Neural progenitor cell (in vitro differentiated cells): ENCODE results near the gene C16orf46.

Experiments
- EZH2phosphoT487 ChIP-seq: fragments of 200-600 bp; sonication (generic); IDR thresholded peaks from 2 replicates; pipeline ENCODE4 v1.6.1; 2017; ENCODE audit warnings: antibody characterized with exemption
- TF ChIP-seq, protein P1 (sequence below): fragments of 200-600 bp; sonication (generic); IDR thresholded peaks from 2 replicates; pipeline ENCODE4 v1.5.1; 2017; ENCODE audit warnings: antibody characterized with exemption, mild to moderate bottlenecking

DNA sequence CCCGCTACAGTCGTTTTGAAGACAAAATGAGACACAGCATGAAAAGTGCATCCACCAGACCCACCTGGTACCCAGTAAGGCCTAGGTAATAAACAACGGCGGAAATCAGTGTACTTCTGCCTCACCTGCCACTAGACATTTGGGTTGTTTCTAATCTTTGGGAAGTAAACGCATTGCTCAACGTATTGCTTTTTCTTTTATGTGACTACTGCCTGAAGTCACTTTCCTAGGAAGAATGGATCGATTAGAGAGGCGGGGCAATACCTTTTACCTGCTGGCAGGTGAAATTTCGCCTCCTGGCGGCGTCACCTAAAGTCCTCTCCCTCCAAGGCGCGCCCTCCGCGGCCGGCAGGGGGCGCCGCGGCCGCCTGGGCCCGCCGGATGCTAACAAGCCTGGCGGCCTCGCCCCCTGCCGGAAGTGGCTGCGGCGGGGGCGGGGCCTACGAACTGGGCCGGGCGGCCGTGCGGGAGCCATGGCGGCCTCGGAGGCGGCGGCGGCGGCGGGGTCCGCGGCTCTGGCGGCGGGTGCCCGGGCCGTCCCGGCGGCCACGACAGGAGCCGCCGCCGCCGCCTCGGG lies 41.6 kb downstream of the C16orf46 start, which contains the start of gene ATMIN:
- TF ChIP-seq, protein P1, sequence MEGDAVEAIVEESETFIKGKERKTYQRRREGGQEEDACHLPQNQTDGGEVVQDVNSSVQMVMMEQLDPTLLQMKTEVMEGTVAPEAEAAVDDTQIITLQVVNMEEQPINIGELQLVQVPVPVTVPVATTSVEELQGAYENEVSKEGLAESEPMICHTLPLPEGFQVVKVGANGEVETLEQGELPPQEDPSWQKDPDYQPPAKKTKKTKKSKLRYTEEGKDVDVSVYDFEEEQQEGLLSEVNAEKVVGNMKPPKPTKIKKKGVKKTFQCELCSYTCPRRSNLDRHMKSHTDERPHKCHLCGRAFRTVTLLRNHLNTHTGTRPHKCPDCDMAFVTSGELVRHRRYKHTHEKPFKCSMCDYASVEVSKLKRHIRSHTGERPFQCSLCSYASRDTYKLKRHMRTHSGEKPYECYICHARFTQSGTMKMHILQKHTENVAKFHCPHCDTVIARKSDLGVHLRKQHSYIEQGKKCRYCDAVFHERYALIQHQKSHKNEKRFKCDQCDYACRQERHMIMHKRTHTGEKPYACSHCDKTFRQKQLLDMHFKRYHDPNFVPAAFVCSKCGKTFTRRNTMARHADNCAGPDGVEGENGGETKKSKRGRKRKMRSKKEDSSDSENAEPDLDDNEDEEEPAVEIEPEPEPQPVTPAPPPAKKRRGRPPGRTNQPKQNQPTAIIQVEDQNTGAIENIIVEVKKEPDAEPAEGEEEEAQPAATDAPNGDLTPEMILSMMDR, result peak; percentile 92
- no peak for TF ChIP-seq EZH2phosphoT487
